ENCODE data around the gene FGF19. TPM values are rescaled to one million over a fixed set of nuclear protein-coding genes. Genes with fewer than 3 reads are reported as not detected.

FGF19 gene
- total RNA-seq, 4 donors from 2014 or later: not detected

- Histone ChIP-seq H3K27ac (no peak overlapping the region), H3K4me3 (no peak overlapping the region), H3K9me3 (no peaks in the 10 kb centered on the region), H3K27me3 (no peaks in the 10 kb centered on the region), H3K36me3 (peaks cover 0 to 27% (median 13%) of the 10 kb centered on the region in 3 donors), H3K4me1 (peaks cover 13 to 34% (median 15%) of the 10 kb centered on the region in 3 donors)
- 58 to 72% methylated on average over 16 to 18 of the region's 20 CpGs for WGBS, 2 donors
- no peak for DNase-seq
- TF ChIP-seq POLR2A (IDR thresholded peaks at IDR 0.05): no peak
- TF ChIP-seq CTCF (IDR thresholded peaks at IDR 0.05): no peak
- intact Hi-C loops (cut with DNase I): no loop called here
Observed at GRCh38 chr11:69656536-69657455, 47.0 kb downstream of the FGF19 start.

- TF ChIP-seq CTCF (IDR thresholded peaks at IDR 0.05): no peak
- no peak for TF ChIP-seq POLR2A (IDR thresholded peaks at IDR 0.05)
- Histone ChIP-seq H3K27ac (no peak overlapping the region), H3K36me3 (peaks cover 0 to 38% (median 18%) of the 10 kb centered on the region in 3 donors), H3K4me1 (peaks cover 13 to 34% (median 15%) of the 10 kb centered on the region in 3 donors), H3K9me3 (no peaks in the 10 kb centered on the region), H3K27me3 (no peaks in the 10 kb centered on the region), H3K4me3 (no peak overlapping the region)
- 85 to 86% methylated on average over 12 to 16 of the region's 19 CpGs for WGBS, 2 donors
- intact Hi-C loops (cut with DNase I): no loop called here
- no peak for DNase-seq
Observed at GRCh38 chr11:69655479-69656428, 48.1 kb downstream of the FGF19 start.

- peak overlapping the region in 3 of 4 donors; percentile 28 to 40 (median 39) for H3K27ac ChIP-seq
Observed at GRCh38 chr11:69654660-69655478, 49.0 kb downstream of the FGF19 start.

More at GRCh38 chr11:69654660-69655478, 49.0 kb downstream of the FGF19 start:
- WGBS, 2 donors: 41 to 43% methylated on average over 6 to 11 of the region's 27 CpGs
- H3K36me3 ChIP-seq: peaks cover 0 to 47% (median 26%) of the 10 kb centered on the region in 3 donors
- no peaks in the 10 kb centered on the region for H3K9me3 ChIP-seq
- intact Hi-C loops (cut with DNase I): no loop called here
- no peak for DNase-seq
- no peak overlapping the region for H3K4me3 ChIP-seq
- H3K4me1 ChIP-seq: peaks cover 13 to 40% (median 15%) of the 10 kb centered on the region in 3 donors
- no peaks in the 10 kb centered on the region for H3K27me3 ChIP-seq
- no peak for TF ChIP-seq CTCF (IDR thresholded peaks at IDR 0.05)
- no peak for TF ChIP-seq POLR2A (IDR thresholded peaks at IDR 0.05)
